HEK293 (cell line): ENCODE results near the gene KLK13.

ENCODE experiments used
- ATF2 ChIP-seq: fragments of 450-650 bp; formaldehyde crosslinking; IDR thresholded peaks from 2 replicates; pipeline ENCODE4 v1.5.1; 2016; ENCODE audit warnings: missing biosample characterization, missing genetic modification characterization, low read depth
- CTCF ChIP-seq: fragments of 450-650 bp; formaldehyde crosslinking; IDR thresholded peaks from 2 replicates; pipeline ENCODE4 v1.5.1; 2016; ENCODE audit warnings: missing biosample characterization, missing genetic modification characterization
- REST ChIP-seq: fragments of 450-650 bp; formaldehyde crosslinking; IDR thresholded peaks from 2 replicates; pipeline ENCODE4 v1.5.1; 2016; ENCODE audit warnings: missing biosample characterization, missing genetic modification characterization
- ZBTB21 ChIP-seq: fragments of 450-650 bp; formaldehyde crosslinking; IDR thresholded peaks from 2 replicates; pipeline ENCODE4 v1.5.1; 2017; ENCODE audit warnings: missing biosample characterization, missing genetic modification characterization
- ZBTB6 ChIP-seq: fragments of 450-650 bp; formaldehyde crosslinking; IDR thresholded peaks from 2 replicates; pipeline ENCODE4 v1.5.1; 2017; ENCODE audit warnings: missing biosample characterization, missing genetic modification characterization
- ZNF10 ChIP-seq: fragments of 450-650 bp; formaldehyde crosslinking; IDR thresholded peaks from 2 replicates; pipeline ENCODE4 v1.5.1; 2017; ENCODE audit warnings: missing biosample characterization, missing genetic modification characterization
- ZNF121 ChIP-seq: fragments of 450-650 bp; formaldehyde crosslinking; IDR thresholded peaks from 2 replicates; pipeline ENCODE4 v1.5.1; 2016; ENCODE audit warnings: missing biosample characterization, missing genetic modification characterization
- ZNF157 ChIP-seq: fragments of 450-650 bp; formaldehyde crosslinking; IDR thresholded peaks from 2 replicates; pipeline ENCODE4 v1.5.1; 2016; ENCODE audit warnings: missing biosample characterization, missing genetic modification characterization
- ZNF175 ChIP-seq: fragments of 450-650 bp; formaldehyde crosslinking; IDR thresholded peaks from 2 replicates; pipeline ENCODE4 v1.5.1; 2016; ENCODE audit warnings: missing biosample characterization, missing genetic modification characterization

GRCh38 chr19:51007488-51007887 lies 57.4 kb downstream of the KLK13 start:
- TF ChIP-seq CTCF (no peak), ZBTB6 (tag by site-specific recombination) (no peak), ZNF121 (tag by site-specific recombination) (no peak), ZBTB21 (tag by site-specific recombination) (no peak), ZNF157 (no peak), ZNF10 (tag by site-specific recombination) (no peak), REST (no peak), ZNF175 (no peak), ATF2 (no peak)
